Measurements from ENCODE around the gene ZNRD2.
"Not testable (repeated sequence)": the region's sequence is repeated elsewhere in the genome, so short reads cannot be mapped to it uniquely, and the experiment has no call there.

ZNRD2 gene

DNA sequence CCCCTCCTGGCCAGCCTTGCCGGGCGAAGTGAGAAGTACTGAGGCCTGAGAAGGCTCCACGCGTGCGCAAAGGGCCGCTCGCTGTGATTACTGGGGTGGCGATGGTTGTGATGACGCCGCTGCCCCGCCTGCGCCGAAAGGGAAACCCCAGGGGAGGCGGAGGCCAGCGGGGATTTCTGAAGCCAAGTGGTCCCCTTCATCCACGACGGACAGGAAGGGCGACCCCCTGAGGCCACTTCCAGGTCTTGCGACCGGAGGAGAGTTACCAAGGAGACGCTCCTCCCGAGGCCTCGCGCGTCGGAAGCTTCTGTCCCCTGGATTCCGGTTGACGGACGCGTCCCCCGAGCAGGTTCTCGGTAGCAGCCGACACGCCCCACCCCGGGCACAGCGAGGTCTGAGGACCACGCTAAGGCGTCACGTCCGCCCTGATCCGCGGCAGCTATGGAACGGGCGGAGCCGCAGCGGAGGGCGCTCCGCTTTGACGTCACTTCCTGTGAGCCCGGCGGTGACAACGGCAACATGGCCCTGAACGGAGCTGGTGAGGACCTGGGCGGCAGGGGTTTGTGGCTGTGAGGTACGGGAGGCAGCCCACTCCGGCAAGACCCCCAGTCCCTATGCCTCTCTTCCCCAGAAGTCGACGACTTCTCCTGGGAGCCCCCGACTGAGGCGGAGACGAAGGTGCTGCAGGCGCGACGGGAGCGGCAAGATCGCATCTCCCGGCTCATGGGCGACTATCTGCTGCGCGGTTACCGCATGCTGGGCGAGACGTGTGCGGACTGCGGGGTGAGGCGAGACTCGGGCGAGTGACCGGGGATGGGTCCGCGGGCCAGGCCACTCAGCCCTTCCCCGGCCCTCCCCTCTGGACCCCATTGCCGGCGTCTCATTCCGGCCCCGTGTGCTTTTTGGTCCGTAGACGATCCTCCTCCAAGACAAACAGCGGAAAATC lies at the start of gene ZNRD2:
TSS of gene ZNRD2 (plus strand) at position 505 of the 946 bp plus-strand sequence. CDS start at position 520, 15 bp downstream.
- peak; percentile 98 for DNase-seq

DNA sequence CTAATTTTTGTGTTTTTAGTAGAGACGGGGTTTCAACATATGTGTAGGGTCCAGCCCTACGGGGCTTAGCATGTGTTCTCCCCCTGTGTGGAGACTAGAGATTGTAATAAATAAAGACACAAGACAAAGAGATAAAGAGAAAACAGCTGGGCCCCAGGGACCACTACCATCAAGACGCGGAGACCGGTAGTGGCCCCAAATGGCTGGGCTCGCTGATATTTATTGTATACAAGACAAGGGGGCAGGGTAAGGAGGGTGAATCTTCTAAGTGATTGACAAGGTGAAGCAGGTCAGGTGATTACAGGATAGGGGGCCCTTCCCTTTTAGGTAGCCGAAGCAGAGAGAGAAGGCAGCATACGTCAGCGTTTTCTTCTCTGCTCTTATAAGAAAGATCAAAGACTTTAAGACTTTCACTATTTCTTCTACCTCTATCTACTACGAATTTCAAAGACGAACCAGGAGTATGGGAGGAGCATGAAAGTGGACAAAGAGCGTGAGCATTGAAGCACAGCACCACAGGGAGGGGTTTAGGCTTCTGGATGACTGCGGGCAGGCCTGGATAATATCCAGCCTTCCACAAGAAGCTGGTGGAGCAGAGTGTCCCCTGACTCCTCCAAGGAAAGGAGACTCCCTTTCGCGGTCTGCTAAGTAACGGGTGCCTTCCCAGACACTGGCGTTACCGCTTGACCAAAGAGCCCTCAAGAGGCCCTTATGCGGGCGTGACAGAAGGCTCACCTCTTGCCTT lies 48.3 kb upstream of the ZNRD2 start:
- peak; percentile 52 for DNase-seq

DNA sequence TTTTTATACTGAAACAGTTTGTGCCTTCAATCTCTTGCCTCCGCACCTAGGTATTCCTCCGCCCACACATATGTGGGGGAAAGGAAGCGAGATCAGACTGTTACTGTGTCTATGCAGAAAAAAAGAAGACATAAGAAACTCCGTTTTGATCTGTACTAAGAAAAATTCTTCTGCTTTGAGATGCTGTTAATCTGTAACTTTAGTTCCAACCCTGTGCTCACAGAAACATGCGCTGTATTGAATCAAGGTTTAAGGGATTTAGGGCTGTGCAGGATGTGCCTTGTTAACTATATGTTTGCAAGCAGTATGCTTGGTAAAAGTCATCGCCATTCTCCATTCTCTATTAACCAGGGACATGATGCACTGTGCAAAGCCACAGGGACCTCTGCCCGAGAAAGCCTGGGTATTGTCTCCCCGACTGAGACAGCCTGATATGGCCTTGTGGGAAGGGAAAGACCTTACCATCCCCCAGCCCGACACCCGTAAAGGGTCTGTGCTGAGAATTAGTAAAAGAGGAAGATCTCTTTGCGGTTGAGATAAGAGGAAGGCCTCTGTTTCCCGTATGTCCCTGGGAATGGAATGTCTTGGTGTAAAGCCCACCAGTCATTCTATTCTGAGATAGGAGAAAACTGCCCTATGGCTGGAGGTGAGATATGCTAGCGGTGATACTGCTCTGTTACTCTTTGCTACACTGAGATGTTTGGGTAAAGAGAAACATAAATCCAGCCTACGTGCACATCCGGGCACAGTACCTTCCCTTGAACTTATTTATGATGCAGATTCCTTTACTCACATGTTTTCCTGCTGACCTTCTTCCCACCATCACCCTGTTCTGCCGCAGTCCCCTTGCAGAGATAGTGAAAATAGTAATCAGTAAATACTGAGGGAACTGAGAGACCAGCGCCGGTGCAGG lies 47.3 kb upstream of the ZNRD2 start:
- DNase-seq: peak; percentile 43

- not testable (repeated sequence) for DNase-seq
Observed at GRCh38 chr11:65523631-65523968, 46.7 kb upstream of the ZNRD2 start.

DNA sequence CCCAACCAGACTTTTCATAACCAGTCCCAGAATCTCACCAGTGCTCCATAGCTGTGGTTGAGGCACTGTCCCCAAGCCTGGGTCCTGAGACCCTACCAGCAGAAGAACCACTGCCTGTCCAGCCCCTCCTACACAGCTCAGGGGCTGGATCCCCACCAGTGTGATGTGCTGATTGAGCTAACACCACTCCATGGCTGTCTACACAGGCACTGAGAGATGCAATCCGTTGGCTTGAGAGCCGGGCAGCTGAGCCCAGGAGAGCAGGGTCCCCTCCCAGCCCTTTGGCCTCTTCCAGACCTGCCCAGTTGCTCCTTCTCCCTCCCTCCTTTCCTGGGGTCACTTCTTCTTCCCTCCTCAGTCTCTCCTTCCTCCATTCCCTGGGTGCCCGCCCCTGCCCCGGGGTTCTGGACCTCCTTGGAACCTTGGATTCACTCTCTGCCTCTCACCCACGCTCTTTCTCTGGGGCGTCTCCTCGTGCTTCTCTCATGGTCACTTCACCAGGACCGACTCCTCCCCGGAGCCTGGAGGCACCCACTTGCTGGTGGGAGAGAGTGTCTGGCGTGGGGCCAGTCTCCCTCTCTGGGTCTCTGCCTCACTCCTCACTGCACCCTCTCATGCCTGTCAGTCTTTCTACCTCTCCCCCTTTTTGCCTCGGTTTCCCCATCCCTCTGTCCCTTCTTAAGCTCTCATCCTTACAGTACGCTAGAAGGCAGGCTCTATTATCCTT lies 46.1 kb upstream of the ZNRD2 start:
- DNase-seq: no peak

DNA sequence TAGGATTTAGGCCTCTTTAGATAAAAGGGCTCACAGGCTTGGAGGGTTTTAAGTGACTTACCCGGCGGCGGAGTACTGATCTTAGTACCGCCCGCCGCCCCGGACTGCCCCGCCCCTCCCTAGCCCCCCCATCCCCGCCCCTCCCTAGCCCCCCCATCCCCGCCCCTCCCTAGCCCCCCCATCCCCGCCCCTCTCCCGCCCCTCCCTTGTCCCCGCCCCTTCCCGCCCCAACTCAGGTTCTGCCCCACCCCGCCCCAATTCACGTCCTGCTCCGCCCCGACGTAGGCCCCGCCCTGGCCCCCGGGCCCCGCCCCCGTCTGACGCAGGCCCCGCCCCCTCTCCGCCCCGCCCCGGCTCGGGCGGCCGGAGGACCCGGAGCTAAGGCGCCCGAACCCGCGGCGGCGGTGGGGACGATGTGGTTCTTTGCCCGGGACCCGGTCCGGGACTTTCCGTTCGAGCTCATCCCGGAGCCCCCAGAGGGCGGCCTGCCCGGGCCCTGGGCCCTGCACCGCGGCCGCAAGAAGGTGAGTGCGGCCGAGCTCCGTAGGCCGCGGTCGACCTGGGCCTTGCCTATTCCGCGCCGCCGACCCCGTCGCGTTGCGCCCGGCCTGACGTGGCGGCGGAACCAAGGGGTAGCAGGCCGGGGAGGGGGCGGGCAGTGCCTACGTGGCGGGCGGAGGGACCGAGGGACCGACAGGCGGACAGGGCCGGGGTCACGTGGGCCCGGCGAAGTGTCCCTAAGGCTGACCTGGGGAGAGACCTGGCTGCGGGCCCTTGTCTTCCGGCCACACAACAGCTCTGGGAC lies 45.3 kb upstream of the ZNRD2 start, which contains the start of gene SCYL1:
TSS of gene SCYL1 (plus strand) at position 343 of the 805 bp plus-strand sequence. CDS start at position 414, 71 bp downstream.
- peak; percentile 87 for DNase-seq

DNA sequence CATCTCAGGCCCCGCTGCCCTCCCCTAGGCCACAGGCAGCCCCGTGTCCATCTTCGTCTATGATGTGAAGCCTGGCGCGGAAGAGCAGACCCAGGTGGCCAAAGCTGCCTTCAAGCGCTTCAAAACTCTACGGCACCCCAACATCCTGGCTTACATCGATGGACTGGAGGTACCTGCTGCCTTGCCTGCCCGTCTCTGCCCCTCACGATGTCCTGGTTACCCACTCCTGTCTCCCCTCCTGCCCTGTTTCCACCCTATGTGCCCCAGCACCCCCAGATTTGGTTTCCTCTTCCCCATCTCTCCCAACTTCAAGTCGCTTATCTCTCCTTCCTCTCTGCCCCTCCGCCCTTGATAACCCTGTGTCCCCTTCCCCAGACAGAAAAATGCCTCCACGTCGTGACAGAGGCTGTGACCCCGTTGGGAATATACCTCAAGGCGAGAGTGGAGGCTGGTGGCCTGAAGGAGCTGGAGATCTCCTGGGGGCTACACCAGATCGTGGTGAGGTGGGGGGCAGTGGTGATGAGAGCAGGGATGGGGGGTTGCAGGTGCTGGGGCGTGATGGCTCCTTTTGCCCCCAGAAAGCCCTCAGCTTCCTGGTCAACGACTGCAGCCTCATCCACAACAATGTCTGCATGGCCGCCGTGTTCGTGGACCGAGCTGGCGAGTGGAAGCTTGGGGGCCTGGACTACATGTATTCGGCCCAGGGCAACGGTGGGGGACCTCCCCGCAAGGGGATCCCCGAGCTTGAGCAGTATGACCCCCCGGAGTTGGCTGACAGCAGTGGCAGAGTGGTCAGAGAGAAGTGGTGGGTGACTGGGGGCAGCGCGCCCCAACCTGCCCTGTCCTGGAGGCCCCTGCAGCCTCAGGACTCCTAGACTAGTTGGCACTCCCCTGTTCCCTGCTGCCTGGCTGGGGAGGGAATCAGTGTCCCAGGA lies 44.5 kb upstream of the ZNRD2 start:
- DNase-seq: no peak

GRCh38 chr11:65526744-65527143 lies 43.5 kb upstream of the ZNRD2 start:
- DNase-seq: no peak

GRCh38 chr11:65528819-65529350 lies 41.4 kb upstream of the ZNRD2 start:
- DNase-seq: no peak

DNA sequence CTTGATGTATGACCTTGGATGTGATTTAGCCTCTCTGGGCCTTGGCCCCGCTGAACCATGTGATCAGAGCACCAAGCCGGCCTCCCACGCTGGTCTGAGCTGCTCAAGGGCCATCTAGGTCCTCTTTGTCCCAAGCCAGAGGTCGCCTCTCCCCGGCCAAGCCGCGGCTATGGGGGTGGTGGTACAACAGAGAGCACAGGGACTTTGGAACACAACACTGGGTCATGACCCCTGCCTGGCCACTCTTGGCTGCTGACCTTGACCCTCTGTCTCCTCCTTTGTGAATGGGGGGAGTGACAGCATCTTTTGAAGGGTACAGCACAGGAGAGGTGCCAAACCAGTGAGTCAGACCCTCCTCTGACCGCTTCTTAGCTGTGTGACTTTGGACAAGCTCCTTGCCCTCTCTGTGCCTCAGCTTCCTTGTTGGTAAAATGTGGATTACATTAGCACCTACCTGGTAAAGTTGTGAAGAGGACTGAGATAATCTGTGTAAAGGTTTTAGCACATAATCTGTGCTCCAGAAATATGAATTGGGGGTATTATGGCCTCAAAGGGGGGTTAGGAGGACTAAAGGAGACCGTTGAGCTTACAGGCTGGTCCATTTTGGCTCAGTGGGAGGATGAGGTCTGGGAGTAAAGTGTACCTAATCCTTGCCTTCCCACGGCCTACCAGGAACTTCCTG lies 40.7 kb upstream of the ZNRD2 start:
- DNase-seq: no peak

DNA sequence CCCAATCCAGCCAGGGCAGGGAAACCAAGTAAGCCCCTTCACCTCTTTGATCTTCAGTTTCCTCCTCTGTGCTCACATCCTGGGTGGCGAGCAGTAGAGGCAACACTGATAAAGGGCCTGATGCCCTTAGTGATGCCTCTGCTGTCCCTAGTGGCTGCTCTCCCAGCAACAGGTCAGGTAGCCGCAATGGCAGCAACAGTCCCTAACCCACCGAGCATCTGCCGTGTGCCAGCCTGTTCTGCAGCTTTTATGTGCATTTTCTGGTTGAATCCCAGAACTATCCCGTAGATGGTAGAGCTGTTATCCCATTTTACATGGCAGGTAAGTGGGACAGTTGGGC lies 40.1 kb upstream of the ZNRD2 start:
- peak; percentile 51 for DNase-seq

GRCh38 chr11:65532388-65533064 lies 37.8 kb upstream of the ZNRD2 start:
- no peak for DNase-seq

- DNase-seq: no peak
Observed at GRCh38 chr11:65535102-65535501, 35.2 kb upstream of the ZNRD2 start.

DNA sequence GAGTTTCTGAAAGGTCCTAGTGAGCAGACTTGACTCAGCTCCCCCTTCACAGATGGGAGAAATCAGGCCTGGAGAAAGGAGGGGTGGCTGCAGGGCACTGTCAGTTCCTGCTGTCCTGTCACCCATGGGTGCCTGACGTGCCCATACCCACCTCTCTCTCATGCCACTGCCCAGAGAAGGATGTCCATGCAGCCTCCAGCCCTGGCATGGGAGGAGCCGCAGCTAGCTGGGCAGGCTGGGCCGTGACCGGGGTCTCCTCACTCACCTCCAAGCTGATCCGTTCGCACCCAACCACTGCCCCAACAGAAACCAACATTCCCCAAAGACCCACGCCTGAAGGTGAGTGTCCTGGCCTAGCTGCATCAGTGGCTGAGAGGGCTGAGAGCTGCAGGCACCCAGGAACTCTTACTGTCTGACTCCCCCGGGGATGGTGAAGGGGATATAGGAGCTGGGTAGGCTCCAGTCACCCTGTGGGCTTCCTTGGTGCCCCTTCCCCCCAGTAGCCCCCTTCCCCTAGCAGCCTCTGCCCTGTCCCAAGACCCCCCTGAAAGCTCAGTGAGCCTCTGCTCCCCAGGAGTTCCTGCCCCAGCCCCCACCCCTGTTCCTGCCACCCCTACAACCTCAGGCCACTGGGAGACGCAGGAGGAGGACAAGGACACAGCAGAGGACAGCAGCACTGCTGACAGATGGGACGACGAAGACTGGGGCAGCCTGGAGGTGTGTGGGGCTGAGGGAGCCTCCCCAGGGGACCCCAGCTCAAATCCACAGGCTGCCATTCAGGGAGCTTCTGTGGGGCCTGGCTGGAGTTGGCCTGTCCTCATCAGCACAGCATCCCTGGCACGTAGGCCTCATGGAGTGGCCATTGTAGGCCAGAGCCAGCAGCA lies 33.6 kb upstream of the ZNRD2 start:
- DNase-seq: no peak

DNA sequence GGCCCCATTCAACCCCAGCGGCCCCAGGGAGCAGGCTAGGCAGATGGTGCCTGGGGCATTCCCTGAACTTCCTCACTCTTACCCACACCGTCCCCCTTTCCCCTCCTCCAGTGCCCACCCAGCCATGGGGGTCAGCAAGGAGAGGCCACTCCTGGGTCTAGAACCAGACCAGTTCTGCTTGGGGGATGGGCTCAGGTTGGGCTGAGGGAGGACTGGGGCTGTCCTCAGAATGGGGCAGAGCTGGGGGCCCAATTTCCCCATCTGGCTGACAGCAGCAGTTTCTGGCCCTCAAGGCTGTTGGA lies 33.0 kb upstream of the ZNRD2 start:
- no peak for DNase-seq

DNA sequence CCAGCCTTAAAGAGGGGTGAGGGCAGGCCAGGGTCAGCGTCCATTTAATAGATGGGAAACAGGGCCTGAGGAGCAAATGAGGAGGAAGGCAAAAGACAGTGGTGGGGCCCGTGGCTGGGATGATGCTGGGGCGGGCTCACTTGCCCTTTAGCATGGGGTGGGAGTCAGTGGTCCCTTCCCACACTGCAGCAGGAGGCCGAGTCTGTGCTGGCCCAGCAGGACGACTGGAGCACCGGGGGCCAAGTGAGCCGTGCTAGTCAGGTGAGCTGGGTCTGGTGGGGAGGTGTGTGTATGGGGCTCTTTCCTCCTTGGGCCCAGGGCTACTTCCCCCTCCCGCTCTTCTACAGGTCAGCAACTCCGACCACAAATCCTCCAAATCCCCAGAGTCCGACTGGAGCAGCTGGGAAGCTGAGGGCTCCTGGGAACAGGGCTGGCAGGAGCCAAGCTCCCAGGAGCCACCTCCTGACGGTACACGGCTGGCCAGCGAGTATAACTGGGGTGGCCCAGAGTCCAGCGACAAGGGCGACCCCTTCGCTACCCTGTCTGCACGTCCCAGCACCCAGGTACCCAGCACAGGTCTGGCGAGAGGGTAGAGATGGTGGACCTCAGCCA lies 32.6 kb upstream of the ZNRD2 start:
- DNase-seq: no peak

DNA sequence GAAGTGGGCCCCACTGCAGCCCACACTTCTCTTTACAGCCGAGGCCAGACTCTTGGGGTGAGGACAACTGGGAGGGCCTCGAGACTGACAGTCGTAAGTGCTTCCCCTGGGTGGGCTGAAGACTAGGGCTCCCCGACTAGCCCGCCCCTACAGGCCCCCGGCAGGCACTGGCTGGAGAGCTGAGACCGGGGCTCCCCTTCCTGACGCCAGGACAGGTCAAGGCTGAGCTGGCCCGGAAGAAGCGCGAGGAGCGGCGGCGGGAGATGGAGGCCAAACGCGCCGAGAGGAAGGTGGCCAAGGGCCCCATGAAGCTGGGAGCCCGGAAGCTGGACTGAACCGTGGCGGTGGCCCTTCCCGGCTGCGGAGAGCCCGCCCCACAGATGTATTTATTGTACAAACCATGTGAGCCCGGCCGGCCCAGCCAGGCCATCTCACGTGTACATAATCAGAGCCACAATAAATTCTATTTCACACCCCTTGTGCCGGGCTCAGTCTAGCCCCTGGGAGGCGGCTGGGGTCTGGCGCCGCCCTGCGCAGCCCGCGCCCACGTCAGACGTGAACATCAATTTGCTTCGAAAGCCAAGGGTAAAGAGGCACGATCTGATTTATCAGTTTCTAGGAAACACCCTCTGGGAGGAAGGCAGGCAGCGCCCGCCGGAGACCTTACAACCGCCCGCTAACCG lies 31.9 kb upstream of the ZNRD2 start:
- DNase-seq: no peak

All from CD4-positive, alpha-beta T cell treated with Interleukin-10 for 1 hour (primary cell).